8988T (cell line): ENCODE data around the gene TMEM205.
"Not testable (repeated sequence)": the region's sequence is repeated elsewhere in the genome, so short reads cannot be mapped to it uniquely, and the experiment has no call there.

Experiments used
- DNase-seq: peaks from one replicate; pipeline ENCODE4 v3.0.0; 2011

TMEM205 gene

GRCh38 chr19:11338569-11339253 is 7.4 kb downstream of the TMEM205 start:
- no peak for DNase-seq

DNA sequence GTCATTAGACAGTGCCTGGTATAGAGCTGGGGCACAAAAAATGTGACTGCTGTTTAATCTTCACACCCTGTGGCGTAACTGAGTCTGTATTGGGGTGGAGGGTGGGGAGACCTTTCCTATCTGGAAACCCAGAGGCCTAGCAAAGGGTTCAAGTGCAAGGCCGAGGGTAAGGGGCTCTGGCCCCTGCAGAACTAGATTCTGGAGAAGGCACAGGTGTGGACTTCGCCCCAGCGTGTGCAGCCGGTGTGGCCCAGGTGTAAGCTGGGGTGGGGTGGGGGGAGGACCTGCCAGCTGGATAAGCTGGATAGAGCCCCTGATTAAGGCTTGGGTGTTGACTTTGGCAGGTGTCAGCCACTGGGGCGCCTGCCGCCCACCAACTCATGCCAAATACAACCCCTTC is 7.9 kb downstream of the TMEM205 start:
- no peak for DNase-seq

GRCh38 chr19:11337080-11337479 is 9.0 kb downstream of the TMEM205 start:
- no peak for DNase-seq

DNA sequence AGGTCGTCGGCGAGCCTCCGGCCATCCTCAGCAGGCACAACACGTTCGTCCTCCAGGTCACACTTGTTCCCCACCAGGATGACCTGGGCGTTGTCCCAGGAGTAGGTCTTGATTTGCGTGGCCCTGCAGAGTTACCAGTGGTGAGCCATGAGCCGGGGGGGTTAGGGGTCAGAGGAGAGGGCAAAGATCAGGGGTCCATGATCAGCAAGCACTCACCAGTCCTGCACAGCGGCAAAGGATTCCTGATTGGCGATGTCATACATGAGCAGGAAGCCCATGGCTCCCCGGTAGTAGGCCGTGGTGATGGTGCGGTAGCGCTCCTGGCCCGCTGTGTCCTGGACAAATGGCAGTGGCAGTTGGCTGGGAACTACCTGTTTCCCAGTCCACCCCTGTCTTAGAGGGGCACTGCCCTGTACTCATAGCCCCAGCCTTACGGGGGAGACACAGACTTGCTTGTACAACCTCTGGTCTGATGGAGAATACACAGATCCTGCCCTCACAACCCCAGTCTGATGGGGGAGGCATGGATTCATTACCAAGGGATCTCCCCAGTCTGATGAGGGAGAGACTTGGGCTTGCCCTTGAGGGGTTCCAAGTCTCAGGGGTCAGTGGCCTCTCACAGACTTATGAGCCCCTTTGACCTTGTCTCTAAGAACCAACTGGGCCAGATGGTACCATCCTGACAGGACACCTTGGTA is 10.5 kb downstream of the TMEM205 start:
- no peak for DNase-seq

DNA sequence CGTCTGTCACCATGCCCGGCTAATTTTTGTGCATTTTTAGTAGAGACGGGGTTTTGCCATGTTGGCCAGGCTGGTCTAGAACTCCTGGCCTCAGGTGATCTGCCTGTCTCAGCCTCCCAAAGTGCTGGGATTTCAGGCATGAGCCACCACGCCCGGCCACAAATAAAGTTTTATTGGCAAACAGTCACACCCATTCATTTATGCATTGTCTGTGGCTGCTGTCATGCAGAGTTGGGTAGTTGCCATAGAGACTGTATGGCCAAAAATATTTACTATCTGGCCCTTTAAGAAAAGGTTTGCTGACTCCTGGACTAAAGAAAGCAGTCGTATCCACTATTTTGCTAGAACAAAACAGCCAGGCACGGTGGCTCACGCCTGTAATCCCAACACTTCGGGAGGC is 12.2 kb downstream of the TMEM205 start:
- not testable (repeated sequence) for DNase-seq

GRCh38 chr19:11332822-11333221 is 13.2 kb downstream of the TMEM205 start:
- no peak for DNase-seq

DNA sequence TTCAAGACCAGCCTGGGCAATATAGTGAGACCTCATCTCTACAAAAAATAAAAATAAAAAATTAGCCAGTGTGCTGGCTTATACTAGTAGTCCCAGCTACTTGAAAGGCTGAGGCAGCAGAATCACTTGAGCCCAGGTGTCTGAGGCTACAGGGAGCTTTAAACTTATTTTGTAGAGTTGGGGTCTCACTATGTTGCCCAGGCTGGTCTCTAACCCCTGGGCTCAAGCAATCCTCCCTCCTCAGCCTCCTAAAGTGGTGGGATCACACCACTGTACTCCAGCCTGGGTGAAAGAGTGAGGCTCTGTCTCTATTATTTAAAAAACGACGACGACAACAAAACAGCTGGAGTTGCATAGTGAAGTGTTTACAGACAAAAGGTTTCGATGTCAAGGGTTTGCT is 14.6 kb downstream of the TMEM205 start:
- no peak for DNase-seq

DNA sequence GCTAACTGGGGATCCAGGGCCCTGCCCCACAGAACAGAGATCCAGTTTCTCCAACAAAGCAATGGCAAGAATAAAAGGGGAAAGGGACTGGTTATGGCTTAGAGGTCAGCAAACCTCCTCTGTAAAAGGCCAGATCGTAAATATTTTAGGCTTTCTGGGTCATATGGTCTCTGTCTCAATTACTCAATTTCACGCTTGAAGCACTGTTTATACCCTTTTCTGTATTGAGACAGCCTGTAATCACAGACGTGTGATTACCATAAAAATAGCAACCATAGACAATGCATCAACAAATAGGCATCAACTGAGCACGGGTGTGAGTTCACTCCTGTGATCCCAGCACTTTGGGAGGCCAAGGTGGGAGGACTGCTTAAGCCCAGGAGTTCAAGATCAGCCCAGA is 15.9 kb downstream of the TMEM205 start:
- DNase-seq = no peak

DNA sequence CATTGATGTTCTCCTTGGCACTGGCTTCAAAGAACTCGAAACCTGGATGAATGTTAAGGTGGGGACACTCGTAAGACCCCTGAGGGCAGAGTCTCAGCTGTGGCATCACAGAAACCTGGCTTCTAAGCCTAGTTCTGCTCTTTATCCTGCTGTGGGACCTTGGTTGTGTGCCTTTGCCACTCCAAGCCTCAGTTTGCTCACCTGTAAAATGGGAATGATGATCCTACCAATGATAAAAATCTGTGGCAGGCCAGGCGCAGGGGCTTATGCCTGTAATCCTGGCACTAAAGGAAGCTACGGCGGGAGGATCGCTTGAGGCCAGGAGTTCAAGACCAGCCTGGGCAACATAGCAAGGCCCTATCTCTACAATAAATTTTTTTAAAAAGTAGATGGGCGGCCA is 20.5 kb downstream of the TMEM205 start:
- no peak for DNase-seq

DNA sequence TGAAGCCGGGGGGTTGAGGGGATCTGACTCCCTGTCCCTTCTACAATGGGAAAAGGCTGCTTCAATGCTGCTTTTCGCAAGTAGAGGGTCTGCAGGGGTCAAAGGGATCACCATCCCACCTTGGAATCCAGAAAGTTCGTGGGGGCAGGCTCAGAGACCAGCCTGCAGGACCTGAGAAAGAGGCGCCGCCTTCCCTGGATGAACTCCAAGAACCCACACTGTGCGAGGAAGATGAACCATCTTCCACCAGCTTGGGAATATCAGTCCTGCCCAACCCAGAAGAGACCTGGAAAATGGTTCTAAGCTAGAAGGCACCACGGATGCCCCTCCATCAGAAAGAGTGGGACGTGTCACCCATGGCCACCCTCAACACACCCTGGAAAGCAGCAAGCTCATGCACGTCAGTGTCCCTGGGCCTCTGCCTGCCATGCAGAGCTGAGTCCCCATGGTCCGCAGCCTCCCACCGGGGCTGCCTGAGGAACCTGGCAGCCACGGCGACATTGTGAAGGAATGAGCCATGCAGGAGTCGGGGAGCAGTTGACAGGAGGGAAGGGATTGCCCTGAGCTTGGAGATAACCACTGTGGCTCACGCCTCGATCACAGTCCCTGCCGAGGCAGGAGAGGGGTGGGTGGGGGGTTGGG is 21.2 kb downstream of the TMEM205 start:
- no peak for DNase-seq

DNA sequence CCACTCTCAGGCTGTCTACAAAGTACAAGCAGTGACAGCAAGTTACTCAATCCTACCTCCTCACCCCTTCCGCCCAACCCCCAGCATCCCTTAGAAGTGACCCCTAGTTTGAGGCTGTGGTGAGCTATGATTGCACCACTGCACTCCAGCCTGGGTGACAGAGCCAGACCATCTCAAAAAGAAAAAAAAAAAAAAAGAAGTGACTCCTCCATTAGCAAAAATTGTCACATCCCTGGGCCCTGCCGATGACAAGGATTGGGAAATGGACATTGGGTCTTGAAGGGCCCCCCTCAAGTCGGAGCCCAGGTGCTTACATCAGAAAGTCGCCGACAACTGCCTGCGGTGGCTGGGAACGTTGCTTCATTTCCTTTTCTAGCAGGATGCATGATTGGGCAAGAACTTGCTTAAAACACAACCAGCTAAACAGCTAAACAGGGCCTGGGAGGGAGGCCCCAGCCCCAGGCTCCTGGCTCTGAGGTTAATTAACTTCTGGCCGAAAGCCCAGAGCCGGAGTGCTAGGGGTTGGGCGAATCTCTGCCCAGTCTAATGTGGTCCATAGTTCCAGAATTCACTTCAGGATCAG is 21.9 kb downstream of the TMEM205 start:
- no peak for DNase-seq

- DNase-seq = no peak
Measured at GRCh38 chr19:11323601-11324078, 22.4 kb downstream of the TMEM205 start.

- DNase-seq = no peak
Measured at GRCh38 chr19:11322269-11323024, 23.6 kb downstream of the TMEM205 start.

DNA sequence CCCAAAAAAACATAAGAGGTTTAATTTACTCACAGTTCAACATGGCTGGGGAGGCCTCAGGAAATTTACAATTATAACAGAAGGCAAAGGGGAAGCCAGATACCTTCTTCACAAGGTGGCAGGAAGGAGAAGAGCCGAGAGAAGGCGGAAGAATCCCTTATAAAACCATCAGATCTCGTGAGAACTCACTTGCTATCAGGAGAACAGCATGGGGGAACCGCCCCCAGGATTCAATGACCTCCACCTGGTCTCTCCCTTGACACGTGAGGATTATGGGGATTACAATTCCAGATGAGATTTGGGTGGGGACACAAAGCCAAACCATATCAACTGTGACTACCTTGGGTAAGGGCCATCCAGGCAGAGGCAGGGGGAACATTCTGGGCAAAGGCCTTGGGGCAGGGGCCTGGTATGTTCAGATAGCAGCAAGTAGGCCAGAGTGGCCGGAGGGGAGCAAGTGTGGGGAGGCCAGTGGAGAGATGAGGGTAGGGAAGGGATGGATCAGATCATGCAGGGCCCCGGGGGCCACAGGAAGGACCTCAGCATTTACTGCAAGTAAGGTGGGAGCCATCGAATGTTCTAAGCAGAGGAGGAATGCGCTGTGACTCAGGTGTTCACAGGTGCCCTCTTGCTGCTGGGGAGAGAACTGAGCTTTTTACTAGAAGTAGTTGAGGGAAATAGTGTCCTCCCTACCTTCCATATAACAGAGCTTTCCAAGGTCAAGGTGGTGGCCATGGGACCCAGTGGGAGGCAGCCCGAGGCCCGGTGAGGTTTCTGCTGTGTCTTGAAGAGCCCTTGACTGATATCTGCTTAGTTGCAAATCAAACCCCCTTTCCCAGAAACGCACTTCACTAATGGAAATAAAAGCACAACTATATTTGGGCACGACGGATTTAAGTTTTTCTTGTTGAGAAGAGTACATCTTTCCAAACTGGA is 24.6 kb downstream of the TMEM205 start:
- no peak for DNase-seq

DNA sequence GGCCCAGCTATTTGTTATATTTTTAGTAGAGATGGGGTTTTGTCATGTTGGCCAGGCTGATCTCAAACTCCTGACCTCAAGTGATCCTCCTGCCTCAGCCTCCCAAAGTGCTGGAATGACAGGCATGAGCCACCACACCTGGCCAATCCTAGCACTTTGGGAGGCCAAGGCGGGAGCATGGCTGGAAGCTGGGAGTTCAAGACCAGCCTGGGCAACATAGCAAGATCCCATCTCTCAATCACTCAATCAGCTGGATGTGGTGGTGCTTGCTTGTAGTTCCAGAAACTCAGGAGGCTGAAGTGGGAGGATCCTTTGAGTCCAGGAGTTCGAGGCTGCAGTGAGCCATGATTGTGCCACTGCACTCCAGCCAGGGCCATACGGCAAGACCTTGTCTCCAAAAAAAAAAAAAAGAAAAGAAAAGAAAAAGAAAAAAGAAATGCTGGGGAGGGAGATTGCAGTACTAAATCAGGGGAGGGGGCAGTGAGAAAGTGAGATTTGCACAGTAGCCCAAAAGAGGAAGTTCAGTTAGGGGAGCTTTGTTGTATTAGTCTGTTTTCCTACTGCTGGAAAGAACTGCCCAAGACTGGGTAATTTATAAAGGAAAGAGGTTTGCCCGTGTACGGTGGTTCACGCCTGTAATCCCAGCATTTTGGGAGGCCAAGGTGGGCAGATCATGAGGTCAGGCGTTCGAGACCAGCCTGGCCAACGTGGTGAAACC is 25.6 kb downstream of the TMEM205 start:
- DNase-seq = not testable (repeated sequence)

- no peak for DNase-seq
Measured at GRCh38 chr19:11306337-11306736, 39.7 kb downstream of the TMEM205 start.

DNA sequence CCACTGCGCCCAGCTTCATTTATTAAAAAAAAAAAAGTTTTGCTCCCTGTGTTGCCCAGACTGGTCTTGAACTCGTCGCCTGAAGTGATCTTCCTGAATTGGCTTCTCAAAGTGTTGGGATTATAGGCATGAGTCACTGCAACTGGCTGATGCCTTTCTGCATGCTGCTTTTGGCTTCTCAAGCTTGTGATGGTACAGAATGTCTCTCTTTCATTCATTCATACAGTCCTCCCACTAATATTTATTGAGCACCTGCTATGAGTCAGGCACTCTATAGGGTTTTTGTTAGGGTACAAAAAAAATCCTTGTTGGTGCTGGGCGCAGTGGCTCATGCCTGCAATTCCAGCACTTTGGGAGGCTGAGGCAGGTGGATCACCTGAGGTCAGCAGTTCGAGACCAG is 41.1 kb downstream of the TMEM205 start:
- no peak for DNase-seq

GRCh38 chr19:11300811-11301120 is 45.3 kb downstream of the TMEM205 start:
- no peak for DNase-seq

DNA sequence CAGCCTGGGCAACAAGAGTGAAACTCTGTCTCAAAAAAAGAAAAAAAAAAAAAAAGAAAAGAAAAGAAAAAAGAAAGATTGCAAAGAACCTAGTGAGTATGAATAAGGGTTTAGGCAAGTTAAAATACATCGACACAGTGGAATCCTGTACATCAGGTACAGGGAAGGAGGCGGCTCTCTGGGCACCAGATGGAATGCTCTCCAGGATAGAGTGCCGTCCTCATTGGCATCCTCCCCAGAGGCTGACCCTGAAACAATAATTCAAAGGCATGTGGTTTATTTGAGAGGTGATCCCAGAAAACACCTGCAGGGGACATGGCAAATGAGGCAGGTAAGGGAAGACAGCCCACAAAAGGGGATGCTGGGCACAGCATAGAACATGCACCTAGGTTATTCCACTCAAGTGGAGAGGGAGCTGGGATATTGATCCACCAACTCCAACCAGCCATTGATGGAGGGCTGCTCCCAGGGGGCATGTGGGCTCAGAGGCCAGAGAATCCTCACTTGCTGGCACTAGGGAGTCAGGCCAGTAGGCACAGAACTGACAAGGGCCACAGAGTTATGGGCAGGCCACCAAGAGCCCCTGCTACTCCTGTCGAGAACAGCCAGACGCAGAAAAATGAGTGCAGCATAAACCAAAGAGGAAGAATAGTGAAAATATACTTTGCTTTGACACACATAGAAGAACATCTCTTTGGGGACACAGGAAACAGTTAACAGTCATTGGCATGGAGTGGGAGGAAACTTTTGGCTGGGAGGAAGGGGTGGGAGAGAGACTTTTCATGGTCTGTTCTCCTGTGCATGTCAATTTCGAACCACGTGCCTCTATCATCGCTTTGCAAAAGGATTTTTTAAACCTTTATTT is 45.9 kb downstream of the TMEM205 start:
- DNase-seq = no peak

DNA sequence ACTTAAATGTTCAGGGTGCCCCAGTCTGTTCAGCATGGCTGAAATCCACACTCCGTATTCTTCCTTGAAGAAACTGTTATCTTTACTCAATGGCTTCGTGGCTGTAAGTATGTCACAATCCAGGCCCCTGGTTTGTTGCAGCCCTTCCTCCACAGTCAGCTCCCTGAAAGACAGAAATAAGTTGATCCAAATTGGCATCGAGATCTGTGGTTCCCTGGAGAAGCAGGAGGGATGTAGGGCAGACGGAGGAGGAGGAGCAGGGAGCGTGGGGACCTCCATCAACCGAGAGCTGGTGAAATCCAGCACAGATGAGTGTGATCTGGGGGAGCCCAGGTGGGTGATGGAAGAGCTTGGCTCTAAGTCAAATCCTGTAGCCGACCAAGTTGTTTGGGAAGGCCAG is 49.8 kb downstream of the TMEM205 start:
- DNase-seq = no peak
